H9 (cell line): ENCODE results near the gene CSNK2A2. TPM values are rescaled to one million over a fixed set of nuclear protein-coding genes. Genes with fewer than 3 reads are reported as not detected.

Experiments used
- DNase-seq: peaks from one replicate; pipeline ENCODE4 v3.0.0-alpha.2; 2017
- H2AFZ ChIP-seq: one replicate; pipeline ENCODE4 v1.6.1; 2013; ENCODE audit warnings: mild to moderate bottlenecking, low read length, control low read depth, moderate library complexity
- H2AK5ac ChIP-seq: 2 replicates; pipeline ENCODE4 v1.6.1; 2013; ENCODE audit warnings: low read length, control low read depth, mixed read lengths; ENCODE audit not compliant: insufficient read length
- H2BK120ac ChIP-seq: one replicate; pipeline ENCODE4 v1.6.1; 2013; ENCODE audit warnings: low read depth, mild to moderate bottlenecking, low read length, control low read depth, inconsistent platforms; ENCODE audit not compliant: poor library complexity, severe bottlenecking
- H2BK12ac ChIP-seq: 2 replicates; pipeline ENCODE4 v1.6.1; 2013; ENCODE audit warnings: low read length, control low read depth, mixed read lengths, low read depth; ENCODE audit not compliant: insufficient read length
- H2BK15ac ChIP-seq: 2 replicates; pipeline ENCODE4 v1.6.1; 2013; ENCODE audit warnings: low read depth, low read length, control low read depth
- H2BK20ac ChIP-seq: one replicate; pipeline ENCODE4 v1.6.1; 2013; ENCODE audit warnings: low read depth, mild to moderate bottlenecking, low read length, control low read depth, inconsistent platforms; ENCODE audit not compliant: poor library complexity, severe bottlenecking
- H2BK5ac ChIP-seq: 2 replicates; pipeline ENCODE4 v1.6.1; 2013; ENCODE audit warnings: low read length, control low read depth, mixed read lengths; ENCODE audit not compliant: insufficient read length
- H3K14ac ChIP-seq: 2 replicates; pipeline ENCODE4 v1.6.1; 2013; ENCODE audit warnings: low read length, control low read depth; ENCODE audit not compliant: insufficient read depth
- H3K18ac ChIP-seq: 2 replicates; pipeline ENCODE4 v1.6.1; 2013; ENCODE audit warnings: low read depth, mild to moderate bottlenecking, mixed read lengths, low read length, control low read depth; ENCODE audit not compliant: insufficient read length
- H3K23ac ChIP-seq: 2 replicates; pipeline ENCODE4 v1.6.1; 2013; ENCODE audit warnings: low read length, control low read depth, mixed read lengths, low read depth; ENCODE audit not compliant: insufficient read length
- H3K23me2 ChIP-seq: 2 replicates; pipeline ENCODE4 v1.6.1; 2013; ENCODE audit warnings: low read depth, mild to moderate bottlenecking, mixed read lengths, low read length, control low read depth; ENCODE audit not compliant: insufficient read length, poor library complexity, severe bottlenecking
- H3K27ac ChIP-seq: 2 replicates; pipeline ENCODE4 v1.5.1; 2013; ENCODE audit warnings: low read length, control low read depth, mixed read lengths, low read depth; ENCODE audit not compliant: insufficient read length
- H3K27me3 ChIP-seq: 2 replicates; pipeline ENCODE4 v1.6.1; 2013; ENCODE audit warnings: low read length, control low read depth, inconsistent platforms; ENCODE audit not compliant: insufficient read depth
- H3K4ac ChIP-seq: 2 replicates; pipeline ENCODE4 v1.6.1; 2013; ENCODE audit warnings: low read depth, mild to moderate bottlenecking, control low read depth, inconsistent platforms, low read length, moderate library complexity
- H3K4me1 ChIP-seq: 2 replicates; pipeline ENCODE4 v1.6.1; 2013; ENCODE audit warnings: low read length, control low read depth, inconsistent platforms; ENCODE audit not compliant: insufficient read depth
- H3K4me2 ChIP-seq: 2 replicates; pipeline ENCODE4 v1.6.1; 2013; ENCODE audit warnings: low read length, control low read depth, mixed read lengths; ENCODE audit not compliant: insufficient read length, insufficient read depth
- H3K56ac ChIP-seq: 2 replicates; pipeline ENCODE4 v1.6.1; 2013; ENCODE audit warnings: low read depth, mild to moderate bottlenecking, mixed read lengths, low read length, control low read depth; ENCODE audit not compliant: insufficient read length
- H3K79me1 ChIP-seq: 2 replicates; pipeline ENCODE4 v1.6.1; 2013; ENCODE audit warnings: low read depth, mild to moderate bottlenecking, moderate library complexity, low read length, control low read depth, inconsistent platforms; ENCODE audit not compliant: insufficient read depth, poor library complexity, severe bottlenecking
- H3K79me2 ChIP-seq: 2 replicates; pipeline ENCODE4 v1.6.1; 2013; ENCODE audit warnings: low read length, control low read depth, inconsistent platforms; ENCODE audit not compliant: insufficient read depth
- H3K9ac ChIP-seq: 2 replicates; pipeline ENCODE4 v1.6.1; 2013; ENCODE audit warnings: low read length, control low read depth, mixed read lengths; ENCODE audit not compliant: insufficient read length; ENCODE audit errors: extremely low read depth
- H3K9me3 ChIP-seq: one replicate; pipeline ENCODE4 v1.6.1; 2013; ENCODE audit warnings: low read depth, low read length, inconsistent platforms; ENCODE audit not compliant: control insufficient read depth
- H3T11ph ChIP-seq: one replicate; pipeline ENCODE4 v1.6.1; 2013; ENCODE audit warnings: mild to moderate bottlenecking, low read length, control low read depth, inconsistent platforms
- H4K20me1 ChIP-seq: one replicate; pipeline ENCODE4 v1.6.1; 2013; ENCODE audit not compliant: control insufficient read depth, insufficient read length, insufficient read depth
- H4K5ac ChIP-seq: 2 replicates; pipeline ENCODE4 v1.6.1; 2013; ENCODE audit warnings: low read depth, mild to moderate bottlenecking, mixed read lengths, low read length, control low read depth; ENCODE audit not compliant: insufficient read length
- H4K8ac ChIP-seq: replicated peaks from 2 replicates; pipeline ENCODE4 v1.6.1; 2013; ENCODE audit warnings: low read length, control low read depth, mixed read lengths, low read depth; ENCODE audit not compliant: insufficient read length
- H4K91ac ChIP-seq: 2 replicates; pipeline ENCODE4 v1.6.1; 2013; ENCODE audit warnings: low read depth, mild to moderate bottlenecking, moderate library complexity, mixed read lengths, low read length, control low read depth; ENCODE audit not compliant: insufficient read length
- H3K27ac Mint-ChIP-seq, 3 experiments: 2 replicates in 2 of 3; 3 replicates in 1 of 3; pipeline ENCODE4 v1.8.0; 2020 to 2021; ENCODE audit warnings: mixed read lengths in 3 of 3, mild to moderate bottlenecking in 1 of 3, moderate library complexity in 1 of 3
- H3K27me3 Mint-ChIP-seq: 2 replicates; pipeline ENCODE4 v1.8.0; 2021; ENCODE audit warnings: low read depth, mild to moderate bottlenecking, moderate library complexity, mixed read lengths
- H3K36me3 Mint-ChIP-seq, 3 experiments: 2 replicates in 2 of 3; 3 replicates in 1 of 3; pipeline ENCODE4 v1.8.0; 2020 to 2021; ENCODE audit warnings: low read depth in 3 of 3, mixed read lengths in 3 of 3; ENCODE audit not compliant: insufficient read depth in 1 of 3
- H3K4me1 Mint-ChIP-seq, 2 experiments: 2 replicates each; pipeline ENCODE4 v1.8.0; 2020; ENCODE audit warnings: mixed read lengths in 2 of 2
- H3K4me3 Mint-ChIP-seq, 2 experiments: 2 replicates in 1 of 2; 3 replicates in 1 of 2; pipeline ENCODE4 v1.8.0; 2020 to 2021; ENCODE audit warnings: mild to moderate bottlenecking in 2 of 2, mixed read lengths in 2 of 2, moderate library complexity in 1 of 2
- H3K9me3 Mint-ChIP-seq, 2 experiments: 2 replicates in 1 of 2; 3 replicates in 1 of 2; pipeline ENCODE4 v1.8.0; 2020; ENCODE audit warnings: mild to moderate bottlenecking in 2 of 2, mixed read lengths in 2 of 2, moderate library complexity in 1 of 2
- WGBS: extraction: QIAGEN DNeasy Blood & Tissue Kit; methylation state at CpG from one replicate; pipeline ENCODE4 v1.1.7; 2013; ENCODE audit warnings: missing lambda C conversion rate, low lambda C conversion rate, mixed read lengths; ENCODE audit not compliant: insufficient read length; ENCODE audit errors: extremely low coverage; 5-methylcytosine and 5-hydroxymethylcytosine counted together
- total RNA-seq: library from RNA; stranded (reverse); gene quantifications from 2 replicates; pipeline ENCODE4 v1.2.1, GENCODE V29; 2021
- TF ChIP-seq, protein P1 (sequence below): fragments of 200-600 bp; sonication (generic); conservative IDR thresholded peaks from 3 replicates; pipeline ENCODE4 v1.8.0; 2021; ENCODE audit warnings: antibody characterized with exemption, mild to moderate bottlenecking

Gene CSNK2A2
- total RNA-seq, 1 experiment from 2014 or later, result 134 TPM

DNA sequence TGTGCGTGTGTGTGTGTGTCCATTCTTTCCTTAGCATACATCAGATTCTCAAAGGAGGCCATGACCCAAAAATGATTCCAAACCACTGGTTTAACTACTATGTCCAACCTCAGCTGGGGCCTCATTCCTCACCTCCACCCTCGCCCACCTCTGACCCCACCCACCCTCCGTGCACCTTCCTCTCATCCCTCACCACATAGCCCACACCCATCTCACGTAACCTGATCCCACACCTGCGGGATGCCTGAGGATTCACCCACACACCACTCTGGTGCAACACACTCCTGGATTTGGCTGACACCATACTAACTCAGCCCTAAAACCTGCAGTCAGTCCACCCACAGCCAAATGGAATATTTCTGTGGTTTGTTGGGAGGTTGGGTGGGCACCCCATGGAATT is 3.3 kb upstream of the CSNK2A2 start:
- Histone ChIP-seq H3K23ac (no peak overlapping the region), H3K27me3 (no peaks in the 10 kb centered on the region), H2BK15ac (no peak overlapping the region), H2BK5ac (no peak overlapping the region), H3K79me2 (peaks cover 2% of the 10 kb centered on the region; the same call in 1 of the 2 replicates), H3K79me1 (peaks cover 3% of the 10 kb centered on the region), H2BK20ac (no peak overlapping the region), H4K91ac (no peak overlapping the region), H4K8ac (no peak overlapping the region), H3K18ac (no peak overlapping the region), H2BK120ac (no peak overlapping the region), H4K20me1 (no peaks in the 10 kb centered on the region), H2BK12ac (no peak overlapping the region), H3K9me3 (no peaks in the 10 kb centered on the region), H3K14ac (no peak overlapping the region), H2AFZ (no peak overlapping the region), H3K23me2 (peaks cover 11% of the 10 kb centered on the region), H3K4ac (no peak overlapping the region), H3T11ph (no peak overlapping the region), H4K5ac (no peak overlapping the region), H3K4me2 (no peak overlapping the region), H3K27ac (no peak overlapping the region), H3K4me1 (no peaks in the 10 kb centered on the region; the same call in 1 of the 2 replicates), H3K9ac (no peak overlapping the region), H3K56ac (no peak overlapping the region), H2AK5ac (no peak overlapping the region)
- Mint-ChIP-seq H3K4me1 (peaks cover 33 to 44% of the 10 kb centered on the region in 2 experiments), H3K4me3 (no peak overlapping the region), H3K9me3 (no peaks in the 10 kb centered on the region), H3K36me3 (peaks cover 0 to 9% (median 7%) of the 10 kb centered on the region in 3 experiments; a peak in 4 of 7 replicates), H3K27ac (no peak overlapping the region), H3K27me3 (peaks cover 20% of the 10 kb centered on the region)
- TF ChIP-seq, protein P1, sequence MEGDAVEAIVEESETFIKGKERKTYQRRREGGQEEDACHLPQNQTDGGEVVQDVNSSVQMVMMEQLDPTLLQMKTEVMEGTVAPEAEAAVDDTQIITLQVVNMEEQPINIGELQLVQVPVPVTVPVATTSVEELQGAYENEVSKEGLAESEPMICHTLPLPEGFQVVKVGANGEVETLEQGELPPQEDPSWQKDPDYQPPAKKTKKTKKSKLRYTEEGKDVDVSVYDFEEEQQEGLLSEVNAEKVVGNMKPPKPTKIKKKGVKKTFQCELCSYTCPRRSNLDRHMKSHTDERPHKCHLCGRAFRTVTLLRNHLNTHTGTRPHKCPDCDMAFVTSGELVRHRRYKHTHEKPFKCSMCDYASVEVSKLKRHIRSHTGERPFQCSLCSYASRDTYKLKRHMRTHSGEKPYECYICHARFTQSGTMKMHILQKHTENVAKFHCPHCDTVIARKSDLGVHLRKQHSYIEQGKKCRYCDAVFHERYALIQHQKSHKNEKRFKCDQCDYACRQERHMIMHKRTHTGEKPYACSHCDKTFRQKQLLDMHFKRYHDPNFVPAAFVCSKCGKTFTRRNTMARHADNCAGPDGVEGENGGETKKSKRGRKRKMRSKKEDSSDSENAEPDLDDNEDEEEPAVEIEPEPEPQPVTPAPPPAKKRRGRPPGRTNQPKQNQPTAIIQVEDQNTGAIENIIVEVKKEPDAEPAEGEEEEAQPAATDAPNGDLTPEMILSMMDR, result no peak
- no peak for DNase-seq
- WGBS, result no CpG with 5 or more reads among the region's 5 CpGs
